Measurements from ENCODE around the gene HMCN1.

DNA sequence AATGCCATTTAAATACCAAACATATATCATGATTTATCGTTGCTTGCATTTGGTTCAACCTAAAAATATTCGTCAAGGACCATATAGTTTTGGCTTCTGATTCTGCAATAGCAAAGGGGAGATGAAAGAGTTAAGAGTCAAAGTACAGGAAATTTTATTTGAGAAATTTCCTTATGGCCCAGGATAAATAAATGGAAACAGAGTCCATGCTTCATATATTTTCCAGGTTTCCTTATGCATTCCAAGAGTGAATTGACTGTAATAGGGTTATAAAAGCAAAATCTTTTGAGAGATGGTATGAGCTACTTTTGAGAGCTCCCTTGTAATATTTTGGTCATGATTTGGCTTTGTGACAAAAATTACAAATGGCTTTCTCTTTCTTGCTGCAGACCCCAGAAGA is 140.1 kb downstream of the HMCN1 start:
- TF ChIP-seq CTCF (IDR thresholded peaks at IDR 0.05) (no peak), POLR2A (IDR thresholded peaks at IDR 0.05) (no peak)

Data from heart left ventricle (tissue), 13 donors.